Ovary (tissue), 3 donors: ENCODE results near the gene MDN1.

Experiments
- CTCF ChIP-seq, 3 donors: fragments of 450-650 bp in 2 of 3; fragments of 200-600 bp in 1 of 3; IDR thresholded peaks; one replicate each; pipeline versions ENCODE4 v1.5.1 to v1.8.0; 2016 to 2022; ENCODE audit warnings: antibody characterized with exemption in 3 of 3, mild to moderate bottlenecking in 1 of 3
- POLR2A ChIP-seq: fragments of 450-650 bp; IDR thresholded peaks from one replicate; pipeline ENCODE4 v1.6.1; 2017; ENCODE audit warnings: antibody characterized with exemption, mild to moderate bottlenecking, moderate library complexity
- donor health status: DM: no; HTN: no; CAD: no.

- TF ChIP-seq CTCF (IDR thresholded peaks at IDR 0.05) (no peak), POLR2A (no peak)
These were observed 140.1 kb downstream of the MDN1 start for GRCh38 chr6:89679215-89680120.
